Measurements from ENCODE around the gene TMEM269.
"Not testable (repeated sequence)": the region's sequence is repeated elsewhere in the genome, so short reads cannot be mapped to it uniquely, and the experiment has no call there.

TMEM269 gene

GRCh38 chr1:42776502-42776901, 8.3 kb upstream of the TMEM269 start:
- no peak for DNase-seq (ENCODE audit: low read depth)

- DNase-seq (ENCODE audit: low read depth) = no peak
Observed at GRCh38 chr1:42777852-42778251, 6.9 kb upstream of the TMEM269 start.

- DNase-seq (ENCODE audit: low read depth) = no peak
Observed at GRCh38 chr1:42779725-42780124, 5.1 kb upstream of the TMEM269 start.

- DNase-seq (ENCODE audit: low read depth) = no peak
Observed at GRCh38 chr1:42780176-42780575, 4.6 kb upstream of the TMEM269 start.

GRCh38 chr1:42783092-42783491, 1.7 kb upstream of the TMEM269 start:
- no peak for DNase-seq (ENCODE audit: low read depth)

- DNase-seq (ENCODE audit: low read depth) = no peak
Observed at GRCh38 chr1:42784547-42784945, 245 bp upstream of the TMEM269 start.

GRCh38 chr1:42786097-42786496, 1.3 kb downstream of the TMEM269 start:
- no peak for DNase-seq (ENCODE audit: low read depth)

- no peak for DNase-seq (ENCODE audit: low read depth)
Observed at GRCh38 chr1:42788021-42788420, 3.2 kb downstream of the TMEM269 start.

GRCh38 chr1:42793824-42794223, 9.0 kb downstream of the TMEM269 start:
- no peak for DNase-seq (ENCODE audit: low read depth)

GRCh38 chr1:42797414-42797813, 12.6 kb downstream of the TMEM269 start:
- no peak for DNase-seq (ENCODE audit: low read depth)

- no peak for DNase-seq (ENCODE audit: low read depth)
Observed at GRCh38 chr1:42797979-42798378, 13.2 kb downstream of the TMEM269 start.

GRCh38 chr1:42801832-42802473, 17.2 kb downstream of the TMEM269 start:
- DNase-seq (ENCODE audit: low read depth) = no peak

GRCh38 chr1:42806171-42806570, 21.4 kb downstream of the TMEM269 start:
- DNase-seq (ENCODE audit: low read depth) = no peak

GRCh38 chr1:42806593-42806992, 21.8 kb downstream of the TMEM269 start:
- no peak for DNase-seq (ENCODE audit: low read depth)

- DNase-seq (ENCODE audit: low read depth) = no peak
Observed at GRCh38 chr1:42807056-42807668, 22.4 kb downstream of the TMEM269 start.

- DNase-seq (ENCODE audit: low read depth) = not testable (repeated sequence)
Observed at GRCh38 chr1:42814815-42815214, 30.0 kb downstream of the TMEM269 start.

GRCh38 chr1:42815941-42816584, 31.3 kb downstream of the TMEM269 start:
- DNase-seq (ENCODE audit: low read depth) = no peak

- DNase-seq (ENCODE audit: low read depth) = peak; percentile 86
Observed at GRCh38 chr1:42816585-42817439, 32.0 kb downstream of the TMEM269 start, which contains the start of the genes ERMAP and SVBP. Gene ERMAP (plus strand): TSS chr1:42817122. CDS start chr1:42830449, 13,327 bp downstream. Gene SVBP (minus strand): TSS chr1:42817397. CDS start chr1:42816544, 853 bp downstream.

- no peak for DNase-seq (ENCODE audit: low read depth)
Observed at GRCh38 chr1:42817440-42817767, 32.6 kb downstream of the TMEM269 start.

- no peak for DNase-seq (ENCODE audit: low read depth)
Observed at GRCh38 chr1:42817976-42818375, 33.2 kb downstream of the TMEM269 start.

GRCh38 chr1:42820813-42821212, 36.0 kb downstream of the TMEM269 start:
- no peak for DNase-seq (ENCODE audit: low read depth)

GRCh38 chr1:42821690-42822089, 36.9 kb downstream of the TMEM269 start:
- no peak for DNase-seq (ENCODE audit: low read depth)
